GM12864 (cell line): ENCODE measurements around the gene TRAPPC3.
A peak's percentile ranks its signal among the peaks of the same experiment; 100 is the strongest.
"Not testable (repeated sequence)": the region's sequence is repeated elsewhere in the genome, so short reads cannot be mapped to it uniquely, and the experiment has no call there.

Experiments used
- DNase-seq: peaks from one replicate; pipeline ENCODE4 v3.0.0-alpha.2; 2011; ENCODE audit warnings: low read depth
- H3K4me3 ChIP-seq: 2 replicates; pipeline ENCODE4 v1.5.1; 2011; ENCODE audit warnings: mild to moderate bottlenecking, low read depth, low read length, control low read depth
- CTCF ChIP-seq: IDR thresholded peaks from 2 replicates; pipeline ENCODE4 v1.5.1; 2011; ENCODE audit warnings: low read depth, mild to moderate bottlenecking, moderate library complexity, low read length, control low read depth, inconsistent platforms; ENCODE audit errors: missing control alignments

Gene TRAPPC3

GRCh38 chr1:36149237-36149972 lies at the start of gene TRAPPC3:
Gene TRAPPC3 (minus strand): TSS chr1:36149486. CDS start chr1:36149378, 108 bp downstream.
- peak; percentile 96 for TF ChIP-seq CTCF
- peak within 1 kb of the TSS; percentile 85 for H3K4me3 ChIP-seq
- peak; percentile 99 for DNase-seq

GRCh38 chr1:36198641-36199040 lies 49.4 kb upstream of the TRAPPC3 start:
- no peak for TF ChIP-seq CTCF
- DNase-seq: no peak
- no peak overlapping the region for H3K4me3 ChIP-seq

- not testable (repeated sequence) for DNase-seq
Observed at GRCh38 chr1:36196805-36197204, 47.5 kb upstream of the TRAPPC3 start.

GRCh38 chr1:36187800-36188593 lies 38.7 kb upstream of the TRAPPC3 start:
- no peak overlapping the region for H3K4me3 ChIP-seq
- TF ChIP-seq CTCF: peak; percentile 92
- peak; percentile 53 for DNase-seq

More at GRCh38 chr1:36196805-36197204, 47.5 kb upstream of the TRAPPC3 start:
- H3K4me3 ChIP-seq: not testable (repeated sequence)

- no peak for DNase-seq
- H3K4me3 ChIP-seq: no peak overlapping the region
- no peak for TF ChIP-seq CTCF
Observed at GRCh38 chr1:36183309-36183856, 34.1 kb upstream of the TRAPPC3 start.

- no peak for TF ChIP-seq CTCF
- no peak overlapping the region for H3K4me3 ChIP-seq
- DNase-seq: no peak
Observed at GRCh38 chr1:36182734-36183133, 33.4 kb upstream of the TRAPPC3 start.

- no peak for DNase-seq
- no peak overlapping the region for H3K4me3 ChIP-seq
- no peak for TF ChIP-seq CTCF
Observed at GRCh38 chr1:36179220-36179600, 29.9 kb upstream of the TRAPPC3 start.
